ENCODE measurements around the gene TTC1. TPM values are rescaled to one million over a fixed set of nuclear protein-coding genes. Genes with fewer than 3 reads are reported as not detected.

TTC1 gene
- total and polyA plus RNA-seq, 9 of the 15 experiments (the other 6 are each of a cell fraction or from before 2014, with no cell fraction given), result 51.9 to 173 (median 87.7) TPM

DNA sequence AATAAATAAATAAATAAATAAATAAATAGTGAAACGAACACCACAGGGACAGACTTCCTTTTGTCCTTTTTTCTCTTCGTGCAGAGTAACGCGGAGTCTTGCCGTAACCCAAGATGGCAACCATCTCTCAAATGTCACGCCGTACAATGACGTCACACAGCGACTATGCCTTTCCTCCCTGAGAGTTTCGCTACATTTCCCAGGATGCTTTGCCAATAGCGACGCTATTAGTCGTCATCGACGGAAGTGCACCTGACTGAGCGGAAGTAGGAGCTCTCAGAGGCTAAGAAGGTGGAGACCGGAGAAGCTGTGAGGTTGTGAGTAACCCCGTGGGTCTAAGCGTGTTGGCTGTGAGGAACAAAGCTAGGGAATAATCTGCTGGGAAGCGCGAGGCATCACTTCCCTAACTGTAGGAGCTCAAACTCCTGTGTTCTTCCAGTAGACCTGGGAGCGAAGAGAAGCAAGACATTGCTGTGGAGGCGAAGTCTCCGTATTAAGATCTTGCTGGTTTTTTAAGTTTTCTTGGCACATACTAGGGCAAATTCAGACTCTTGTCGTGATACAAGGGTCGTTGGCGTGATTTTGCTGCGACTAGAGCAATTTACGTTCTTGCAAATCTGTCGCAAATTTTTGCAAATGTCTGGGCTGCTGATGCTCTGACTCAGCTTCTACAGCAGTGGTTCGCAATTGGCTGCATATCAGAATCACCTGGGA is at the start of gene TTC1 (continued):
- TF ChIP-seq, protein P1, sequence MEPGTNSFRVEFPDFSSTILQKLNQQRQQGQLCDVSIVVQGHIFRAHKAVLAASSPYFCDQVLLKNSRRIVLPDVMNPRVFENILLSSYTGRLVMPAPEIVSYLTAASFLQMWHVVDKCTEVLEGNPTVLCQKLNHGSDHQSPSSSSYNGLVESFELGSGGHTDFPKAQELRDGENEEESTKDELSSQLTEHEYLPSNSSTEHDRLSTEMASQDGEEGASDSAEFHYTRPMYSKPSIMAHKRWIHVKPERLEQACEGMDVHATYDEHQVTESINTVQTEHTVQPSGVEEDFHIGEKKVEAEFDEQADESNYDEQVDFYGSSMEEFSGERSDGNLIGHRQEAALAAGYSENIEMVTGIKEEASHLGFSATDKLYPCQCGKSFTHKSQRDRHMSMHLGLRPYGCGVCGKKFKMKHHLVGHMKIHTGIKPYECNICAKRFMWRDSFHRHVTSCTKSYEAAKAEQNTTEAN (CRISPR knock-in tag; IDR thresholded peaks at IDR 0.05), result no peak
- TF ChIP-seq FOXK1 (CRISPR knock-in tag; IDR thresholded peaks at IDR 0.05; ENCODE audit: borderline replicate concordance) (no peak), ZKSCAN3 (CRISPR knock-in tag; IDR thresholded peaks at IDR 0.05) (no peak), ZNF436 (CRISPR knock-in tag; IDR thresholded peaks at IDR 0.05) (no peak), SIN3A (IDR thresholded peaks at IDR 0.05; ENCODE audit: borderline replicate concordance in 2 of 2, control insufficient read depth in 1 of 2, low read depth in 2 of 2, low read length in 2 of 2) (no peak)
- TF ChIP-seq, protein P2, sequence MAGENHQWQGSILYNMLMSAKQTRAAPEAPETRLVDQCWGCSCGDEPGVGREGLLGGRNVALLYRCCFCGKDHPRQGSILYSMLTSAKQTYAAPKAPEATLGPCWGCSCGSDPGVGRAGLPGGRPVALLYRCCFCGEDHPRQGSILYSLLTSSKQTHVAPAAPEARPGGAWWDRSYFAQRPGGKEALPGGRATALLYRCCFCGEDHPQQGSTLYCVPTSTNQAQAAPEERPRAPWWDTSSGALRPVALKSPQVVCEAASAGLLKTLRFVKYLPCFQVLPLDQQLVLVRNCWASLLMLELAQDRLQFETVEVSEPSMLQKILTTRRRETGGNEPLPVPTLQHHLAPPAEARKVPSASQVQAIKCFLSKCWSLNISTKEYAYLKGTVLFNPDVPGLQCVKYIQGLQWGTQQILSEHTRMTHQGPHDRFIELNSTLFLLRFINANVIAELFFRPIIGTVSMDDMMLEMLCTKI (IDR thresholded peaks at IDR 0.05; ENCODE audit: partially characterized antibody), result no peak
- TF ChIP-seq, protein P3, sequence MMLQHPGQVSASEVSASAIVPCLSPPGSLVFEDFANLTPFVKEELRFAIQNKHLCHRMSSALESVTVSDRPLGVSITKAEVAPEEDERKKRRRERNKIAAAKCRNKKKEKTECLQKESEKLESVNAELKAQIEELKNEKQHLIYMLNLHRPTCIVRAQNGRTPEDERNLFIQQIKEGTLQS (IDR thresholded peaks at IDR 0.05), result peak; percentile 99
- TF ChIP-seq, protein P3 (CRISPR knock-in tag; conservative IDR thresholded peaks at IDR 0.05), result no peak
- TF ChIP-seq, protein P4, sequence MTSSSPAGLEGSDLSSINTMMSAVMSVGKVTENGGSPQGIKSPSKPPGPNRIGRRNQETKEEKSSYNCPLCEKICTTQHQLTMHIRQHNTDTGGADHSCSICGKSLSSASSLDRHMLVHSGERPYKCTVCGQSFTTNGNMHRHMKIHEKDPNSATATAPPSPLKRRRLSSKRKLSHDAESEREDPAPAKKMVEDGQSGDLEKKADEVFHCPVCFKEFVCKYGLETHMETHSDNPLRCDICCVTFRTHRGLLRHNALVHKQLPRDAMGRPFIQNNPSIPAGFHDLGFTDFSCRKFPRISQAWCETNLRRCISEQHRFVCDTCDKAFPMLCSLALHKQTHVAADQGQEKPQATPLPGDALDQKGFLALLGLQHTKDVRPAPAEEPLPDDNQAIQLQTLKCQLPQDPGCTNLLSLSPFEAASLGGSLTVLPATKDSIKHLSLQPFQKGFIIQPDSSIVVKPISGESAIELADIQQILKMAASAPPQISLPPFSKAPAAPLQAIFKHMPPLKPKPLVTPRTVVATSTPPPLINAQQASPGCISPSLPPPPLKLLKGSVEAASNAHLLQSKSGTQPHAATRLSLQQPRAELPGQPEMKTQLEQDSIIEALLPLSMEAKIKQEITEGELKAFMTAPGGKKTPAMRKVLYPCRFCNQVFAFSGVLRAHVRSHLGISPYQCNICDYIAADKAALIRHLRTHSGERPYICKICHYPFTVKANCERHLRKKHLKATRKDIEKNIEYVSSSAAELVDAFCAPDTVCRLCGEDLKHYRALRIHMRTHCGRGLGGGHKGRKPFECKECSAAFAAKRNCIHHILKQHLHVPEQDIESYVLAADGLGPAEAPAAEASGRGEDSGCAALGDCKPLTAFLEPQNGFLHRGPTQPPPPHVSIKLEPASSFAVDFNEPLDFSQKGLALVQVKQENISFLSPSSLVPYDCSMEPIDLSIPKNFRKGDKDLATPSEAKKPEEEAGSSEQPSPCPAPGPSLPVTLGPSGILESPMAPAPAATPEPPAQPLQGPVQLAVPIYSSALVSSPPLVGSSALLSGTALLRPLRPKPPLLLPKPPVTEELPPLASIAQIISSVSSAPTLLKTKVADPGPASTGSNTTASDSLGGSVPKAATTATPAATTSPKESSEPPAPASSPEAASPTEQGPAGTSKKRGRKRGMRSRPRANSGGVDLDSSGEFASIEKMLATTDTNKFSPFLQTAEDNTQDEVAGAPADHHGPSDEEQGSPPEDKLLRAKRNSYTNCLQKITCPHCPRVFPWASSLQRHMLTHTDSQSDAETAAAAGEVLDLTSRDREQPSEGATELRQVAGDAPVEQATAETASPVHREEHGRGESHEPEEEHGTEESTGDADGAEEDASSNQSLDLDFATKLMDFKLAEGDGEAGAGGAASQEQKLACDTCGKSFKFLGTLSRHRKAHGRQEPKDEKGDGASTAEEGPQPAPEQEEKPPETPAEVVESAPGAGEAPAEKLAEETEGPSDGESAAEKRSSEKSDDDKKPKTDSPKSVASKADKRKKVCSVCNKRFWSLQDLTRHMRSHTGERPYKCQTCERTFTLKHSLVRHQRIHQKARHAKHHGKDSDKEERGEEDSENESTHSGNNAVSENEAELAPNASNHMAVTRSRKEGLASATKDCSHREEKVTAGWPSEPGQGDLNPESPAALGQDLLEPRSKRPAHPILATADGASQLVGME (CRISPR knock-in tag; IDR thresholded peaks at IDR 0.05), result no peak
- TF ChIP-seq, protein P5, sequence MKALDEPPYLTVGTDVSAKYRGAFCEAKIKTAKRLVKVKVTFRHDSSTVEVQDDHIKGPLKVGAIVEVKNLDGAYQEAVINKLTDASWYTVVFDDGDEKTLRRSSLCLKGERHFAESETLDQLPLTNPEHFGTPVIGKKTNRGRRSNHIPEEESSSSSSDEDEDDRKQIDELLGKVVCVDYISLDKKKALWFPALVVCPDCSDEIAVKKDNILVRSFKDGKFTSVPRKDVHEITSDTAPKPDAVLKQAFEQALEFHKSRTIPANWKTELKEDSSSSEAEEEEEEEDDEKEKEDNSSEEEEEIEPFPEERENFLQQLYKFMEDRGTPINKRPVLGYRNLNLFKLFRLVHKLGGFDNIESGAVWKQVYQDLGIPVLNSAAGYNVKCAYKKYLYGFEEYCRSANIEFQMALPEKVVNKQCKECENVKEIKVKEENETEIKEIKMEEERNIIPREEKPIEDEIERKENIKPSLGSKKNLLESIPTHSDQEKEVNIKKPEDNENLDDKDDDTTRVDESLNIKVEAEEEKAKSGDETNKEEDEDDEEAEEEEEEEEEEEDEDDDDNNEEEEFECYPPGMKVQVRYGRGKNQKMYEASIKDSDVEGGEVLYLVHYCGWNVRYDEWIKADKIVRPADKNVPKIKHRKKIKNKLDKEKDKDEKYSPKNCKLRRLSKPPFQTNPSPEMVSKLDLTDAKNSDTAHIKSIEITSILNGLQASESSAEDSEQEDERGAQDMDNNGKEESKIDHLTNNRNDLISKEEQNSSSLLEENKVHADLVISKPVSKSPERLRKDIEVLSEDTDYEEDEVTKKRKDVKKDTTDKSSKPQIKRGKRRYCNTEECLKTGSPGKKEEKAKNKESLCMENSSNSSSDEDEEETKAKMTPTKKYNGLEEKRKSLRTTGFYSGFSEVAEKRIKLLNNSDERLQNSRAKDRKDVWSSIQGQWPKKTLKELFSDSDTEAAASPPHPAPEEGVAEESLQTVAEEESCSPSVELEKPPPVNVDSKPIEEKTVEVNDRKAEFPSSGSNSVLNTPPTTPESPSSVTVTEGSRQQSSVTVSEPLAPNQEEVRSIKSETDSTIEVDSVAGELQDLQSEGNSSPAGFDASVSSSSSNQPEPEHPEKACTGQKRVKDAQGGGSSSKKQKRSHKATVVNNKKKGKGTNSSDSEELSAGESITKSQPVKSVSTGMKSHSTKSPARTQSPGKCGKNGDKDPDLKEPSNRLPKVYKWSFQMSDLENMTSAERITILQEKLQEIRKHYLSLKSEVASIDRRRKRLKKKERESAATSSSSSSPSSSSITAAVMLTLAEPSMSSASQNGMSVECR (CRISPR knock-in tag; IDR thresholded peaks at IDR 0.05), result peak; percentile 89

Data from K562 (cell line).